ENCODE measurements around the gene COL4A6. TPM values are rescaled to one million over a fixed set of nuclear protein-coding genes. Genes with fewer than 3 reads are reported as not detected.

Gene COL4A6
- total RNA-seq, 2 experiments from 2014 or later = not detected

GRCh38 chrX:108250654-108251579 lies 187.3 kb downstream of the COL4A6 start:
- no peak overlapping the region for H2AFZ ChIP-seq (ENCODE audit: low read length)
- no peaks in the 10 kb centered on the region for H3K36me3 ChIP-seq (ENCODE audit: insufficient read depth, low read length)
- H3K9me2 ChIP-seq (ENCODE audit: insufficient read depth, low read length) = no peaks in the 10 kb centered on the region
- no peak overlapping the region for H3K4me3 ChIP-seq (ENCODE audit: low read depth, low read length, poor library complexity, severe bottlenecking)
- H3K27ac ChIP-seq (ENCODE audit: low read depth, low read length, poor library complexity, severe bottlenecking) = no peak overlapping the region
- ChIA-PET POLR2A (no interaction called here), CTCF (ENCODE audit: unreplicated experiment) (no interaction called here)
- no TSS peak for BruUV-seq (replicated peaks)
- intact Hi-C loops (cut with micrococcal nuclease; ENCODE audit: unreplicated experiment) = no loop called here
- TF ChIP-seq EZH2phosphoT487 (IDR thresholded peaks at IDR 0.05; ENCODE audit: borderline replicate concordance, low read depth, low read length) (no peak), CTCF (conservative IDR thresholded peaks at IDR 0.05; ENCODE audit: low read length) (no peak)
- H3K4me2 ChIP-seq (ENCODE audit: low read length) = no peak overlapping the region
- no peaks in the 10 kb centered on the region for H4K20me1 ChIP-seq (ENCODE audit: insufficient read depth, low read length)
- no peaks in the 10 kb centered on the region for H3K4me1 ChIP-seq (ENCODE audit: insufficient read depth, low read length, poor library complexity, severe bottlenecking)
- H3K9me3 ChIP-seq (ENCODE audit: low read length) = no peaks in the 10 kb centered on the region
- H3K79me2 ChIP-seq (ENCODE audit: insufficient read depth, low read depth, low read length) = no peaks in the 10 kb centered on the region
- DNase-seq (ENCODE audit: low spot score) = no peak

GRCh38 chrX:108246304-108246954 lies 191.8 kb downstream of the COL4A6 start:
- H2AFZ ChIP-seq (ENCODE audit: low read length) = no peak overlapping the region
- no peaks in the 10 kb centered on the region for H3K36me3 ChIP-seq (ENCODE audit: insufficient read depth, low read length)
- no TSS peak for BruUV-seq (replicated peaks)
- H3K27ac ChIP-seq (ENCODE audit: low read depth, low read length, poor library complexity, severe bottlenecking) = no peak overlapping the region
- CTCF ChIA-PET (ENCODE audit: unreplicated experiment) = no interaction called here
- no peaks in the 10 kb centered on the region for H3K4me1 ChIP-seq (ENCODE audit: insufficient read depth, low read length, poor library complexity, severe bottlenecking)
- POLR2A ChIA-PET = no interaction called here
- H4K20me1 ChIP-seq (ENCODE audit: insufficient read depth, low read length) = no peaks in the 10 kb centered on the region
- no peaks in the 10 kb centered on the region for H3K79me2 ChIP-seq (ENCODE audit: insufficient read depth, low read depth, low read length)
- H3K4me2 ChIP-seq (ENCODE audit: low read length) = no peak overlapping the region
- DNase-seq (ENCODE audit: low spot score) = no peak
- no peaks in the 10 kb centered on the region for H3K9me2 ChIP-seq (ENCODE audit: insufficient read depth, low read length)
- no peak overlapping the region for H3K4me3 ChIP-seq (ENCODE audit: low read depth, low read length, poor library complexity, severe bottlenecking)
- no peaks in the 10 kb centered on the region for H3K9me3 ChIP-seq (ENCODE audit: low read length)
- TF ChIP-seq EZH2phosphoT487 (IDR thresholded peaks at IDR 0.05; ENCODE audit: borderline replicate concordance, low read depth, low read length) (no peak), CTCF (conservative IDR thresholded peaks at IDR 0.05; ENCODE audit: low read length) (no peak)
- intact Hi-C loops (cut with micrococcal nuclease; ENCODE audit: unreplicated experiment) = no loop called here

- Histone ChIP-seq H3K4me1 (ENCODE audit: insufficient read depth, low read length, poor library complexity, severe bottlenecking) (no peaks in the 10 kb centered on the region), H3K9me2 (ENCODE audit: insufficient read depth, low read length) (no peaks in the 10 kb centered on the region), H4K20me1 (ENCODE audit: insufficient read depth, low read length) (no peaks in the 10 kb centered on the region), H2AFZ (ENCODE audit: low read length) (no peak overlapping the region), H3K9me3 (ENCODE audit: low read length) (no peaks in the 10 kb centered on the region), H3K79me2 (ENCODE audit: insufficient read depth, low read depth, low read length) (no peaks in the 10 kb centered on the region), H3K4me2 (ENCODE audit: low read length) (no peak overlapping the region), H3K36me3 (ENCODE audit: insufficient read depth, low read length) (no peaks in the 10 kb centered on the region), H3K27ac (ENCODE audit: low read depth, low read length, poor library complexity, severe bottlenecking) (no peak overlapping the region), H3K4me3 (ENCODE audit: low read depth, low read length, poor library complexity, severe bottlenecking) (no peak overlapping the region)
- no peak for DNase-seq (ENCODE audit: low spot score)
- ChIA-PET CTCF (ENCODE audit: unreplicated experiment) (no interaction called here), POLR2A (no interaction called here)
- intact Hi-C loops (cut with micrococcal nuclease; ENCODE audit: unreplicated experiment) = no loop called here
- BruUV-seq (replicated peaks) = no TSS peak
- TF ChIP-seq EZH2phosphoT487 (IDR thresholded peaks at IDR 0.05; ENCODE audit: borderline replicate concordance, low read depth, low read length) = no peak
- 0 out of 2 replicates have a peak, but pooled peaks have one; percentile 34 for TF ChIP-seq CTCF (conservative IDR thresholded peaks at IDR 0.05; ENCODE audit: low read length)
Observed at GRCh38 chrX:108245462-108245861, 192.8 kb downstream of the COL4A6 start.

Data from OCI-LY7 (cell line).